Measurements from ENCODE around the gene AVPR1A.

AVPR1A gene

DNA sequence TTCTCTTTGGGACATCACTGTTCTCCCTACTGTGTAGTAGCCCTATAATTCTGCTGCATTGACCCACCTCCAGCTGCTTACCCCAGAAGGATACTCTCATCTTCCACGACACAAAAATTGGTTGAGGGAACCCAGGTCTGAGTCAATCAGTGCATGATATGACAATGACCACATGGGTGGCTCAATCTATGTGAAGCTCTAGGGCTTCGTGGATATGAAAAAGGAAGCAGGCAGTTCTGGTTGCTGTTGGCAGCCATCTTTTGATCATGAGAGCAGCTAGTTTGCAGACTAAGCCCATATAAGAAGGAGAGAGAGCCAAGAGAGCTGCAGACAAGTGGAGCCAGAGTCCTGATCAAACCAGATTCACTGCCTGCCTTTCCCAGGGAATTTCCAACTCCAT lies 57.9 kb downstream of the AVPR1A start:
- no peak for DNase-seq
